ENCODE results near the gene SYCE1. TPM values are rescaled to one million over a fixed set of nuclear protein-coding genes. Genes with fewer than 3 reads are reported as not detected.
"Not testable (repeated sequence)": the region's sequence is repeated elsewhere in the genome, so short reads cannot be mapped to it uniquely, and the experiment has no call there.

The SYCE1 gene
- total RNA-seq, 1 donor from 2014 or later = not detected

DNA sequence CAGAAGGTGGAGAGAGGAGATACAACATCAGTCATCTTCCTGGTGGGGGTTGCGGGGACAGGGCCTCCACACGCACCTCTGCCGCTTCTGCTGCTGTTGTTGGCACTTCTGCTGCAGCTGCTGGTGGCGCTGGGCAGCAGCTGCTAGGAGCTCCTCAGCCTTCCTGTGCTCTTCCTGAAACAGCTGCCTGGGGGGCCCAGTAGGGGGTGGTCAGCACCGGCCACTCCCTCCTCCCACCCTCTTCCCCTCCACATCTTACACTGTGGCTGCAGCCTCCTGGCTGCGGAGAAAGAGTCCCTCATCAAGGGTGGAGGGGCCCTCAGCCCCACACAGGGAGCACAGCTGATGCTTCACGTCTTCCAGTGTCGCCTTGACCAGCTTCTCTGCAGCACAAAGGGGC is 9.9 kb downstream of the SYCE1 start:
- DNase-seq = no peak

DNA sequence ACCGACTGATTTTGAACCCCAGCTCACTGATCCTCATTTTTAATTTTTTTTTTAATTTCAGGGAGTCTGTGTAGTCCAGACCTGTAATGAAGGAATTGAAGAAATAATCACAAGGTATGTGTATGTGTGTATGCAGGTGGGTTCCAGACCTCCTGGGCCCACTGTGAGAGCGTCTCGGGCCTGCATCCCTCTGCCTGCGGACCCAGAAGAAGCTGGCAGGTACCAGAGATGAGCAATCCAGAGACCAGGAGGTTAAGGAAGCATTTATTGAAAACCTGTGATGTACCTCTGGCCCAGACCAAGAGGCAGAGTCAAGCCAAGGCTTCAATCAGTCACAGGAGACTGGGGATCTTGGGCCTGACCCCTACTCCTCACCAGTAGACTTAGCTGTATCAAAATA is 10.8 kb downstream of the SYCE1 start:
- DNase-seq = no peak

DNA sequence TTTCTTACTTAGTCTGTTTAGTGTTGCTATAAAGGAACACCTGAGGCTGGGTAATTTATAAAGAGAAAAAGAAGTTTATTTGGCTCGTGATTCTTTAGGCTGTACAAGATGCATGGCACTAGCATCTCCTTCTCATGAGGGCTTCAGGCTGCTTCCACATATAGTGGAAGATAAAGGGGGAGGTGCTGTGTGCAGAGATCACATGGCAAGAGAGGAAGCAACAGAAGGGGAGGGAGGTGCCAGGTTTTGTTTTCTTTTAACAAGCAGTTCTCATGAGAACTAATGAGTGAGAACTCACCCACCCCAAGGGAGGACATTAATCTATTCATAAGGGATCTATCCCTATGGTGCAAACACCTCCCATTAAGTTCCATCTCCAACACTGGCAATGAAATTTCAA is 20.9 kb downstream of the SYCE1 start:
- DNase-seq = no peak

DNA sequence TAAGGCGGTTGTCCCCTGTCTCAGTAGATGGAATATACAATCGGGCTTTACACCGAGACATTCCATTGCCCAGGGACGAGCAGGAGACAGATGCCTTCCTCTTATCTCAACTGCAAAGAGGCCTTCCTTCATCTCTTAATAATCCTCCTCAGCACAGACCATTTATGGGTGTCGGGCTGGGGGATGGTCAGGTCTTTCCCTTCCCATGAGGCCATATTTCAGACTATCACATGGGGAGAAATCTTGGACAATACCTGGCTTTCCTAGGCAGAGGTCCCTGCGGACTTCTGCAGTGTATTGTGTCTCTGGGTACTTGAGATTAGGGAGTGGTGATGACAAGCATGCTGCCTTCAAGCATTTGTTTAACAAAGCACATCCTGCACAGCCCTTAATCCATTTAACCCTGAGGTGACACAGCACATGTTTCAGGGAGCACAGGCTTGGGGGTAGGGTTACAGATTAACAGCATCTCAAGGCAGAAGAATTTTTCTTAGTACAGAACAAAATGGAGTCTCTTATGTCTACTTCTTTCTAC is 23.9 kb downstream of the SYCE1 start:
- not testable (repeated sequence) for DNase-seq

DNA sequence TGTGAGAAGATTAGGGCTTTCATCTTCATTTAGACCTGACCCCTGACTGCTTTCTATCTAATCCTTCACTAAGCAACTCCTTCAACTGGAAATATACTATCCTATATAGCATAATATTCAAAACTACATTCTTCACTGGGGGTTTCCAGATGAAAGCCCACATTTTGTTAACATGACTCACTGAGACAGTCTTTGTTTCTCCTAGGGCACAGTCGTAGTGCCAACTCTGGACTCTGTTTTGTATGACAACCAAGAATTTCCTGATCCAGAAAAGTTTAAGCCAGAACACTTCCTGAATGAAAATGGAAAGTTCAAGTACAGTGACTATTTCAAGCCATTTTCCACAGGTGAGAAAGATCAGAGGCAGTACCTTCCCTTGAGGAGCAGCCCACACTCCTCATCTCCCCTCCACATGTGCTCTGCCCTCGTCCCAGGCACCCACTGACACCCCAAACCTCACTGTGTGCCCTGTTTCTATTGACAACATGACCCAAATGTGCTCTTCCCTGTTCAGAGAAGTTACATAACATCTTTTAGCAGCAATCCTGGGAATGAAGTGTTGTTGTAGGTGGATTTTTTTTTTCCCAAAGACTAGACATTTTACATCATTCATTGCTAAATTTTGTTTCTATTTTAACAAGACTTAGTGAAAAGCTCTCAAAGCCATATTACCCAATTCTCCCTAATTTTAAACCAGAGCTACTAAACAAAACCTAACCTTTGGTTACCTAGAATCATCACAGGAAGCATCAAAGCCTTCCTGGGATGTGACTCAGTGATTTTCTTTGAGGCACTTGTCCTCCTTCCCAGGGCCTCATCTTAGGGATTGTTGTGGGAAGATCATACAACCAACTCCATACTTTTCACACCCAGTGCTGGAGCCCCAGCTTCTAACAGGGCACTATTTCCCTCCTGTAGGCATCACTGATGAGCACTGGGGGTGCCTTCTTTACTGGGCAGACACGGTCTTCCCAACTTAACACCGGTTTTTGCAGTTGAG is 27.5 kb downstream of the SYCE1 start:
- DNase-seq = no peak

DNA sequence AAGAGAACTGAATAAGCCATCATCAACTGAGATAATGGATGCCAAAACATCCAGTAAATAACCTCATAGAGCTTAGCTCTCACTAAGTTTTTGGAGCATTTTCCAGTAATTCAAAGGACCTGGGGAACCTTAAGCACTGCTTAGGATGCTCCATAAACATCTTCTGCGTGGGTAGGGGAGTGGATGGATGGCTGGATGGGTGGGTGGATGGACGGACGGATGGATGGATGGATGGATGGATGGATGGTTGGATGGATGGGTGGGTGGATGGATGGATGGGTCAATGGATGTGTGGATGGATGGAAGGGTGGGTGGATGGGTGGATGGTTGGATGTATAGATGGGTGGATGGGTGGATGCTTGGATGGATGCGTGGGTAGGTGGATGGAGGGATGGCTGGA is 29.2 kb downstream of the SYCE1 start:
- no peak for DNase-seq

DNA sequence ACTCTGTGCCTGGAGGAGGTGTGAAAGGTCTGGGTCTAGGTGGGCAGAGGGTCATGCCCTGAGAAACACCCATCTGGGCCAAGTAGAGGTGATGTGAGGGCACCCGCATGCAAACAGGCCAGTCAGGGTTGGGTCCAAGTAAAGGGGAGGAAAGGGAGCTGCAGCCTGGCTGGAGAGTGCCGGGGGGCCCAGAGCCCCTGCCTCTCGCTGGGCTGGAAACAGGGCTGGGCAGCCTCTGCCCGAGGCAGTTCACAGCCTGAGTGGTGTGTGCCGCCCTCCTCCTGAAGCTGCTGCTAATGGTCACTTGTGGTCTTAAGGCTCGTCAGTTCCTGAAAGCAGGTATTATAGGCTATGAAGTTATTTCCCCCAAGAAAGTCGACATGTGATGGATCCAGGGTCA is 31.0 kb downstream of the SYCE1 start:
- DNase-seq = no peak

DNA sequence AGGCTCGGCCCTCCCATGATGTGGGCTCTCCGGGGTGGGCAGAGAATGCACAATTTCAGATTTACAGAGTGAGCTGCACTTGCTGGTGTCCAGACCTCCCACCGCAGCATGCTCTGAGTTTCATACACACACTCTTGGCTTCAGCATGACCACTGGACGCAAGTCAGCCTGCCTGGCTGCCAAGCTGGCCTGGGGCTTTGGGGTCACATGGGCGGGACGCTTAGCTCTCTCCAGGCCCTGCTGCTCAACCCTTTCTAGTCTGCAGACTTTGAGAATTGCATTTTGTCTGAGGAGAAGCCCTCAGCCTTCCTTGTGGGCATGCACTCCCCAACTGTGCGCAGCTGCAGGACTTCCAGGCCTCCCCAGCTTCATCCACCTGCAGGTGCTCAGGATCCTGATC is 32.5 kb downstream of the SYCE1 start:
- DNase-seq = no peak

DNA sequence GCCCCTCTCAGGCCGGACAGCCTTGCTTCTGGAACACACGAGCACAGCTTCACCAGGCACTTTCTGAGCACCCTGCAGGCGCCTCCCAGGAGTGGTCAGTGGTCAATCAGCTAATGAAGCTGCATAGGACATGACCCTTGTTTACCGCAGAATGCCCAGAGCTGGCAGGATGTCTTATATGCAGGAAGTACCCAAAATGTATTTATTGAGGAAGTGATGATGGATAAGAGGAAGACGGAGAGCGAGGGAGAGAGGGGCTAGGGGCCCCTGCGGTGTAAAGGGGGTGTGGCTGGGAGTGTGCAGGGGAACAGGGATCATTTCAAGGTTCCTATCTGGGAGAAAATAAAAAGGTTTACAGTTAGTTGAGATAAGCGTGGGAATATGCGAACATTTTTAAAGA is 34.9 kb downstream of the SYCE1 start:
- no peak for DNase-seq

DNA sequence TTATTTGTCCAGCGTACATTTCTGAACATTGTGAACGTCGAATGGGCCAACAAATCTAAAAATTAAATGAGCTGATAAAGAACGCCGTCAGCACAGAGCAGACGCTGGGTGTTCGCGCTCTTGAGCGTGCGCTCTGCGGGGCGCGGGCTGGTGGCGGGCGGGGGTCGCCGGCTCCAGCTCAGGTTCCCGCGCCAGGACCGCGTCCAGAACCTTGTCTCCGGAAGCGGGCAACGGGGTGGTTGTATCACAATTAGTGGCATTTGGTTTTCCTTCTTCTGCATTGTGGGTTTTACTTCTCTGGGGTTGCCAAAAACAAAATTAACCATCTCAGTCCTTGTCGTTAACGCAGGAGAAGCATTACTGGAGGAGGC is 35.8 kb downstream of the SYCE1 start:
- no peak for DNase-seq

DNA sequence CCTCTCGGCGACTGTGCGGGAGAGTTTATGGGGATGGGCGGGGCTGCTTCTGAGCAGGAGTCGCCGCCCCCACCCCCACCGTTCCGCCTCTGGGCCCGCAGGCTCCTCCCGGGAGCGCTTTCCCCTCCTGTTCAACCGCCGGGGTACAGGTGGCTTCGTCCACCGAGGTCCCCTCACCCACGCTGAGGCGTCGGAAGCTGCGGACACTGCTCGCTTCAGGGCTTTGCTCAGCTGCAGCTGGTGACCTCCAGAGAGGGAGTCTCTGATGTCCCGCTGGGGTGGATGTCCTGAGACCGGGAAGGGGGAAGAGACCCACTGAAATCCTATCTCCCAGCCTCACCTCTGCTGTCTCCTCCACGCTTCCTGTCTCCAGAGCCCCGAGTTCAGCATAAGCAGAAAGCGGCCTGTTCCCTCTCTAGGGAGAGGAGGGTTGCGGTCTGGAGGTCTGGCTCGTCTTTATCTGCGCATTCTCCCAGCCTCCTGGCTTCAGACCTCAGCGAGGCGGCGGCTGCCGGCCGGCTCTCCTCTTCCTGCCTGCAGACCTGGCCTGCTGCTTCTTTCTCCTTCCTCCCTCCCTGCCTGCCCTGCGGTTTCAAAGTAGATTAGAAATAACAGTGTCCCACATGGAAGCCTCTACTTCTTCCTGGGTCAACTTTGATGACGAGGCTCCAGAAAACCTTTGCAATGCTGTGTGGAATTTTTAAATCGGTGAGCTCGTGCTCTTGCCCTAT is 36.4 kb downstream of the SYCE1 start:
- DNase-seq = no peak

DNA sequence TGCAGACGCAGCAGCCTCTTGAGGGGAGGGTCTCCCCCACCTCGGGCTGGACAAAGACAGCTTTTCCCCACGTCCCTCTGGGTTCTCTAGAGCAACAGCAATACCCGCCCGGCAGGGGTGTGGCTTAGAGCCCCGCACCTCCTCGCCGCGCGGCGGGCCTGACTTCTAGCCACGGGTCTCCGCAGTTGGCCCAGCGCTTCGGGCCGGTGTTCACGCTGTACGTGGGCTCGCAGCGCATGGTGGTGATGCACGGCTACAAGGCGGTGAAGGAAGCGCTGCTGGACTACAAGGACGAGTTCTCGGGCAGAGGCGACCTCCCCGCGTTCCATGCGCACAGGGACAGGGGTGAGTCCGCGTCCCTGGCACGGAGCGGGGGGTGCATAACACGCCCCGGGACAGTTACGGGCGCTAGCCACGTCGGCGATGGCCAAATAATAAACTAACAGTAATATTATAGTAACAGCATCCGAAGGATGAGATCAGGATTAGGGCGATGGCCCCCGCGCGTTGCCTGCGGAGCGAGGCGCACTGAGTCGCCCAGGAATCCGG is 37.0 kb downstream of the SYCE1 start:
- peak; percentile 0 for DNase-seq

DNA sequence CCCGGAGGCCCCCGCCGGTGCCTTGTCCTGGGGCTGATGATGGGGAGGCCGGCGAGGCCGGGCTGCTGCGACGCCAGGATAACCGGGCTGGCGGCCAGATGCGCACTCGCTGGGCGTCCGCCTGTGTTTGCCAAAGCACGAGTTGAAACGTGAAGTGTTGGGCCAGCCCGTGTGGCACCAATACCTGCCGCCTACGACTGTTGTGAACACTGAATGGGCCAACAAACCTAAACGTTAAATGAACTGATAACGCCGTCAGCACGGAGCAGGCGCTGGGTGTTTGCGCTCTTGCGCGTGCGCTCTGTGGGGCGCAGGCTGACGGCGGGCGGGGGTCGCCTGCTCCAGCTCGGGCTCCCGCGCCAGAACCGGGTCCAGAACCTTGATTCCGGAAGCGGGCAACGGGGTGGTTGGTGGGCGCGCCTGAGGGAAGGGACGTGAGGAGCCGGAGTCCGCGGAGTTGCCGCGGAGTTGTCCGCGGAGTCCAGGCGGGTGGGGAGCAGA is 37.6 kb downstream of the SYCE1 start:
- no peak for DNase-seq

DNA sequence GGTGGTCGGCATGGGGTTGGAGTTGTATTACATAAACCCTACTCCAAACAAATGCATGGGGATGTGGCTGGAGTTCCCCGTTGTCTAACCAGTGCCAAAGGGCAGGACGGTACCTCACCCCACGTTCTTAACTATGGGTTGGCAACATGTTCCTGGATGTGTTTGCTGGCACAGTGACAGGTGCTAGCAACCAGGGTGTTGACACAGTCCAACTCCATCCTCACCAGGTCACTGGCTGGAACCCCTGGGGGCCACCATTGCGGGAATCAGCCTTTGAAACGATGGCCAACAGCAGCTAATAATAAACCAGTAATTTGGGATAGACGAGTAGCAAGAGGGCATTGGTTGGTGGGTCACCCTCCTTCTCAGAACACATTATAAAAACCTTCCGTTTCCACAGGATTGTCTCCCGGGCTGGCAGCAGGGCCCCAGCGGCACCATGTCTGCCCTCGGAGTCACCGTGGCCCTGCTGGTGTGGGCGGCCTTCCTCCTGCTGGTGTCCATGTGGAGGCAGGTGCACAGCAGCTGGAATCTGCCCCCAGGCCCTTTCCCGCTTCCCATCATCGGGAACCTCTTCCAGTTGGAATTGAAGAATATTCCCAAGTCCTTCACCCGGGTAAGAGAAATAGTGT is 38.3 kb downstream of the SYCE1 start, which contains the start of gene CYP2E1:
Gene CYP2E1, plus strand, starts transcription at position 407 of the 632 bp plus-strand sequence. Its CDS starts 33 bp downstream, at position 440.
- no peak for DNase-seq

DNA sequence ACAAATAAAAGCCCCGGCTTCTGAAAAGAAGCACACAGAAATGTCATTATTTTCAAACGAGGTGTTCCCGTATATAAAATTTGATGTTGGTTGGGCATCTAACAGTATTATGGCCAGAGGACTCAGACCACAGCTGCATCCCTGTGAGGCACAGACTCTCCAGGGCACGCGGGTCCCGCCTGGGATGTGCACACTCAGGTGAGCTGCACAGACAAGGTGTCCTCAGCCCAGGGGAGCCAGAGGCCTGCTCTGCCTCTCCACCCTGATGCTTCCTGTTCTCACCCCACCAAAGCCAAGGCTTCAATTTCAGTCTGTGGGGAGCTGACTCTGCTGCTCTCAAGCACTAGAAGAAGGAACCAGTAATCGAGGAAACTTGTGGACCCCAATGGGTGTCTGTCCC is 39.9 kb downstream of the SYCE1 start:
- DNase-seq = no peak

DNA sequence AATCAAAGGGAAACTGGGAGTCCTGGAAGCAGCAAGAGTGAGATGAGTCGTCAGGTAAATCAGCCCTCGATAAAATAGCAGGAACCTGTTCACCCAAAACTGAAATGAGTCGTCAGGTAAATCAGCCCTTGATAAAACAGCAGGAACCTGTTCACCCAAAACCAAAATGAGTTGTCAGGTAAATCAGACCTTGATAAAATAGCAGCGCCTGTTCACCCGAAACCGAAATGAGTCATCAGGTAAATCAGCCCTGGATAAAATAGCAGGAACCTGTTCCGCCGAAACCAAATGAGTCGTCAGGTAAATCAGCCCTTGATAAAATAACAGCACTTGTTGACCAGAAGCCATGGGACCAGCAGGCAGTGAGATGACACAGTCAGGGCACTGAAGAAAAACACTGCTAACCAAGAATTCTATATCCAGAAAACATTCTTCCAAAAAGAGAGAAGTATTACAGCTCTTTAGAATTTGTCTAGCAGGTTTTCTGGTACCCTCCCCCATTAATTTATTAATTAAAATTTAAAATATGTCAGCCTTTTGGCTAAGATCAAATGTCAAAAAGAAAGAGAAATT is 41.7 kb downstream of the SYCE1 start:
- no peak for DNase-seq

DNA sequence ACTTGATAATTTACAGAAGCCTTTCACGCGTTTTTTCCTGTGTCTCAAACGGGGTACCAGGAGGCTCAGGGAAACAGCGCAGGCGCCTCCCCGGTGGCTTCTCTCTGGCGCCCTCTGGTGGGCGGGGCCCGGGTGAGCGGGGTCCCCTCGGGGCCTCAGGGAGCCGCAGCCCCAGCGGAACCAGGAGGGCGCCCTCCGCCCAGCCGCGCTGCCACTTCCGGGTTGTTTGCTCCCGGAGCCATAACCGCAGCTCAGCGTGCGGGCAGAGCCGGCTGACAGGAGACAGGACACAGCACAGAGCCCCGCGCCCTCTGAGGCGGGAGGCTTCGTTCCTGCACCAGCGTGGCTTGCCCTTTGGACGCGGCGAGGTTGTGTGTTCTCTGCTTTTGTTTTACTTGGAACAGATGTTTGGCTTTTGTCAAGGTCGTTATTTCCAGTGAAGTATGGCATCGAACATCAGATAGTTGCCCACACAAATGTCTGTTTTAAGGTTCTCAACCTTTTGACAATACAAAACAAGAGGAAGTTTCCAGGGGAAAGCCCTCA is 45.1 kb downstream of the SYCE1 start:
- peak; percentile 34 for DNase-seq

DNA sequence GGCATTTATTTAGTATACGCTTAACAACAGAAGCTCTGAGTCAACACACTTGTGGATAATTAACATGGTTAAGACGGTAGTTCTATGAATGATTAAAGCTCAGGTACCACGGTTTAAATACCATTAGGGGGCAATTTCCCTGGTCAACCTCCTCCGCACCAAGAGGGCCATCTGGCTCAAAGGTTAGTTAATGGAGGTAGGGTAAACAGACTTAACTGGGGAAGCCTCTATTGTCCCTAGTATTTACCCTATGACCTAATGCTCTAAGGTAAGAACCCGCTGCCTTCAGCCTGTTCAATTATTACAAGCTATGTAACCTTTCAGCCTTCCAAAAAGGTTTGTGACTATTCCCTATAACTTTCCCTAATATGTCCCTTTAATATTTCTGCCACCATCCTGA is 46.9 kb downstream of the SYCE1 start:
- DNase-seq = not testable (repeated sequence)

DNA sequence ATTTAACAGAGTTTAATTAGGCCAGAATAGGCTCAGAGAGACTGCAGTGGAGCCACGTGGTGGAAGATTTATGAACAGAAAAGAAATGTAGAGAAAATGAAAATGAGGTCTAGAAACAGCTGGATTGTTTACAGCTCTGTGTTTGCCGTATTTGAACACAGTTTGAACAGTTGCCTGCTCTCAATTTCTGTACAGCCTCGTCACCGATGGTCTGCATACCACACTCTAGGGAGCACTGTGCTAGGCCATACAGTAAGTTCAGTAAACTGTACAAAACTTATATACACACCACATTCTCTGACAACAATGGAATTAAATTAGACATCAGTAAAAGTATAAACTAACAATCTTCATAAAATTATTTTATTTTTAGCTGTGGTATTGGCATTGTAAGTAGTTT is 49.3 kb downstream of the SYCE1 start:
- DNase-seq = no peak

DNA sequence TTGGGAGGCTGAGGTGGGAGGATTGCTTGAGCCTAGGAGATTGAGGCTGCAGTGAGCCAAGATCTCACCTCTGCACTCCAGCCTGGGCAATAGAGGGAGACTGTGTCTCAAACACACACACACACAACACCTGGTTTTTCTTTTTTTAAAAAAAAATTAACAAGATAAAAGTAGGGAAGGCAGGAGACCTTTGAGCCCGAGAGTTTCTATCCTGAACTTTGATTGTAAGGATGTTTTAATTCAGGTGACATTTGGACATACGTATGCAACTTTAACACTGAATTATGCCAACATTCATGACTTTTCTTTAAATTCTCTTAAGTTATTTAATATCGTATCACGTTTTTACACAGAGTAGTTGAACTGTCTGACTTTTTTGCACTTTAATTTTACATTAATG is 49.9 kb downstream of the SYCE1 start:
- no peak for DNase-seq

DNA sequence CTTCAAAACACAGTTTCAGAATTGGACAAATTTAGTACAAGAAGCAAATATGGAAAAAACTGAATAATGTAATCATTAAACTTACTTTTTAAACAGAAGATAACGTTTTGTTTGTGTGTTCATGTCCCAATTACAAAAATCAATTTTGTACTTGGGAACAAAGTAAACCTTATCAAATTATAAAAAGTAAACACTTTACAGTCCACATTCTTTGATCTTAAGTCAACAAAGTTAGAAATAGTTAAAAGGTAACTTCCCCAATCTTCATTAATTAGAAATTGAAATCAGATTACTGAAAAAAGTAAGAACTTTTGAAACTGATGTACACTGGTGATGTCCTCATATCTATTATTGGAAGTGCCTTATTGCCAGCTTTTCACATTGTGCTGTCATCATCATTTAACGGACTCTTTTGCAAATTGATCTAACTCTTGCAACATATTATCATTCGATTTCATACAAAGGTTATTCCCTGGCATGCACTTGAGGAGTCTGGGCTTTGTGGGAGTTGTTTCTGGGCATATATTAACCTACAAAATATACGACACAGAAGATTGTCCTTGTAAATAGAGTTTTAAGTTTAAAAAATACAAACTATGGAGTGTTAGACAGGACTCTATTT is 53.4 kb downstream of the SYCE1 start:
- no peak for DNase-seq

Data from tongue (tissue), 2 donors.